SJCRH30 (cell line): ENCODE data around the gene USP20. TPM values are rescaled to one million over a fixed set of nuclear protein-coding genes. Genes with fewer than 3 reads are reported as not detected.

Source experiments
- DNase-seq, 2 experiments: peaks; one replicate each; pipeline ENCODE4 v3.0.0-alpha.2; 2015 to 2020
- H3K27ac ChIP-seq: fragments of 250-450 bp; sonication (Bioruptor Pico); 2 replicates; pipeline ENCODE4 v1.5.1; 2020; ENCODE audit warnings: mild to moderate bottlenecking, moderate library complexity
- H3K27me3 ChIP-seq: fragments of 250-450 bp; sonication (Bioruptor Pico); 2 replicates; pipeline ENCODE4 v1.5.1; 2020; ENCODE audit warnings: mild to moderate bottlenecking, moderate library complexity
- H3K36me3 ChIP-seq: fragments of 250-450 bp; sonication (Bioruptor Pico); 2 replicates; pipeline ENCODE4 v1.5.1; 2020; ENCODE audit warnings: mild to moderate bottlenecking, moderate library complexity
- H3K4me1 ChIP-seq: fragments of 250-450 bp; sonication (Bioruptor Pico); 2 replicates; pipeline ENCODE4 v1.5.1; 2020; ENCODE audit warnings: mild to moderate bottlenecking, moderate library complexity
- H3K4me3 ChIP-seq: fragments of 250-450 bp; sonication (Bioruptor Pico); 2 replicates; pipeline ENCODE4 v1.5.1; 2020; ENCODE audit warnings: mild to moderate bottlenecking, moderate library complexity
- H3K9me3 ChIP-seq: fragments of 250-450 bp; sonication (Bioruptor Pico); replicated peaks from 2 replicates; pipeline ENCODE4 v1.5.1; 2020; ENCODE audit warnings: mild to moderate bottlenecking, moderate library complexity
- total RNA-seq: library from RNA; depleted of rRNA; stranded (reverse); fragments of >200 nt; shearing (Covaris generic); gene quantifications from 2 replicates; pipeline ENCODE4 v1.2.3, GENCODE V29; 2014

USP20 gene
- total RNA-seq, 1 experiment from 2014 or later = 17.0 TPM

GRCh38 chr9:129858167-129858962 lies 23.1 kb downstream of the USP20 start:
- H3K9me3 ChIP-seq = no peaks in the 10 kb centered on the region
- no peaks in the 10 kb centered on the region for H3K27me3 ChIP-seq
- peaks cover 4% of the 10 kb centered on the region for H3K4me1 ChIP-seq
- no peak overlapping the region for H3K27ac ChIP-seq
- H3K4me3 ChIP-seq = no peak overlapping the region
- no peak for DNase-seq
- H3K36me3 ChIP-seq = 0 out of 2 replicates have a peak, but pooled peaks cover 7% of the 10 kb centered on the region

- no peak overlapping the region for H3K4me3 ChIP-seq
- peaks cover 9% of the 10 kb centered on the region for H3K4me1 ChIP-seq
- no peaks in the 10 kb centered on the region for H3K27me3 ChIP-seq
- H3K27ac ChIP-seq = no peak overlapping the region
- no peak for DNase-seq
- 0 out of 2 replicates have a peak, but pooled peaks cover 4% of the 10 kb centered on the region for H3K36me3 ChIP-seq
- no peaks in the 10 kb centered on the region for H3K9me3 ChIP-seq
These were observed 25.6 kb downstream of the USP20 start for GRCh38 chr9:129860653-129861446.

- no peak for DNase-seq
- Histone ChIP-seq H3K4me3 (no peak overlapping the region), H3K27me3 (no peaks in the 10 kb centered on the region), H3K4me1 (peaks cover 9% of the 10 kb centered on the region), H3K27ac (no peak overlapping the region), H3K9me3 (no peaks in the 10 kb centered on the region), H3K36me3 (0 out of 2 replicates have a peak, but pooled peaks cover 4% of the 10 kb centered on the region)
These were observed 26.2 kb downstream of the USP20 start for GRCh38 chr9:129861447-129861827.

GRCh38 chr9:129863059-129863690 lies 27.9 kb downstream of the USP20 start:
- H3K27me3 ChIP-seq = no peaks in the 10 kb centered on the region
- H3K9me3 ChIP-seq = no peaks in the 10 kb centered on the region
- H3K4me3 ChIP-seq = no peak overlapping the region
- DNase-seq = peak; percentile 98 to 99
- peaks cover 9% of the 10 kb centered on the region for H3K4me1 ChIP-seq
- H3K36me3 ChIP-seq = 0 out of 2 replicates have a peak, but pooled peaks cover 4% of the 10 kb centered on the region
- H3K27ac ChIP-seq = peak overlapping the region; percentile 34

GRCh38 chr9:129864991-129865647 lies 29.9 kb downstream of the USP20 start:
- no peaks in the 10 kb centered on the region for H3K9me3 ChIP-seq
- no peaks in the 10 kb centered on the region for H3K27me3 ChIP-seq
- peaks cover 9% of the 10 kb centered on the region for H3K4me1 ChIP-seq
- no peak overlapping the region for H3K4me3 ChIP-seq
- H3K27ac ChIP-seq = no peak overlapping the region
- 0 out of 2 replicates have a peak, but pooled peaks cover 4% of the 10 kb centered on the region for H3K36me3 ChIP-seq
- no peak for DNase-seq

- Histone ChIP-seq H3K9me3 (no peaks in the 10 kb centered on the region), H3K4me3 (no peak overlapping the region), H3K27me3 (no peaks in the 10 kb centered on the region), H3K27ac (no peak overlapping the region), H3K36me3 (0 out of 2 replicates have a peak, but pooled peaks cover 4% of the 10 kb centered on the region), H3K4me1 (peaks cover 9% of the 10 kb centered on the region)
- DNase-seq = no peak
These were observed 30.5 kb downstream of the USP20 start for GRCh38 chr9:129865668-129866320.

GRCh38 chr9:129866394-129867135 lies 31.3 kb downstream of the USP20 start:
- Histone ChIP-seq H3K4me3 (no peak overlapping the region), H3K27ac (no peak overlapping the region), H3K4me1 (peaks cover 9% of the 10 kb centered on the region), H3K9me3 (no peaks in the 10 kb centered on the region), H3K27me3 (no peaks in the 10 kb centered on the region), H3K36me3 (0 out of 2 replicates have a peak, but pooled peaks cover 4% of the 10 kb centered on the region)
- DNase-seq = no peak

- no peaks in the 10 kb centered on the region for H3K27me3 ChIP-seq
- H3K36me3 ChIP-seq = no peaks in the 10 kb centered on the region
- DNase-seq = no peak
- H3K9me3 ChIP-seq = no peaks in the 10 kb centered on the region
- H3K27ac ChIP-seq = no peak overlapping the region
- H3K4me1 ChIP-seq = peaks cover 9% of the 10 kb centered on the region
- no peak overlapping the region for H3K4me3 ChIP-seq
These were observed 32.1 kb downstream of the USP20 start for GRCh38 chr9:129867136-129868022.

- Histone ChIP-seq H3K27me3 (no peaks in the 10 kb centered on the region), H3K4me1 (peaks cover 6% of the 10 kb centered on the region), H3K36me3 (no peaks in the 10 kb centered on the region), H3K4me3 (no peak overlapping the region), H3K9me3 (no peaks in the 10 kb centered on the region), H3K27ac (no peak overlapping the region)
- no peak for DNase-seq
These were observed 33.0 kb downstream of the USP20 start for GRCh38 chr9:129868023-129868871.

- H3K4me3 ChIP-seq = no peak overlapping the region
- no peaks in the 10 kb centered on the region for H3K27me3 ChIP-seq
- H3K27ac ChIP-seq = no peak overlapping the region
- no peak for DNase-seq
- no peaks in the 10 kb centered on the region for H3K9me3 ChIP-seq
- no peaks in the 10 kb centered on the region for H3K36me3 ChIP-seq
- H3K4me1 ChIP-seq = no peaks in the 10 kb centered on the region
These were observed 33.7 kb downstream of the USP20 start for GRCh38 chr9:129868872-129869486.

GRCh38 chr9:129869585-129870501 lies 34.6 kb downstream of the USP20 start:
- H3K27ac ChIP-seq = no peak overlapping the region
- 0 out of 2 replicates have a peak, but pooled peaks cover 1% of the 10 kb centered on the region for H3K36me3 ChIP-seq
- no peaks in the 10 kb centered on the region for H3K27me3 ChIP-seq
- no peak overlapping the region for H3K4me3 ChIP-seq
- H3K9me3 ChIP-seq = no peaks in the 10 kb centered on the region
- no peak for DNase-seq
- H3K4me1 ChIP-seq = no peaks in the 10 kb centered on the region
